Glomerular endothelial cell (primary cell): ENCODE data around the gene CORT. TPM values are rescaled to one million over a fixed set of nuclear protein-coding genes. Genes with fewer than 3 reads are reported as not detected.
"Not testable (repeated sequence)": the region's sequence is repeated elsewhere in the genome, so short reads cannot be mapped to it uniquely, and the experiment has no call there.

Experiments used
- DNase-seq: peaks from one replicate; pipeline ENCODE4 v3.0.0-alpha.2; 2011; ENCODE audit warnings: low read depth, low spot score; ENCODE audit errors: extremely low read depth
- total RNA-seq: library from RNA; depleted of rRNA; stranded (reverse); fragments of >200 nt; gene quantifications from 2 replicates; pipeline ENCODE4 v1.2.3, GENCODE V29; 2015

Gene CORT
- total RNA-seq, 1 donor from 2014 or later = not detected

GRCh38 chr1:10437052-10437451 is 12.8 kb upstream of the CORT start:
- DNase-seq = no peak

GRCh38 chr1:10438677-10439163 is 11.1 kb upstream of the CORT start:
- DNase-seq = no peak

- DNase-seq = no peak
Observed at GRCh38 chr1:10440305-10440704, 9.5 kb upstream of the CORT start.

GRCh38 chr1:10440794-10441193 is 9.0 kb upstream of the CORT start:
- DNase-seq = no peak

GRCh38 chr1:10444248-10444647 is 5.6 kb upstream of the CORT start:
- DNase-seq = no peak

GRCh38 chr1:10444795-10445397 is 4.9 kb upstream of the CORT start:
- no peak for DNase-seq

GRCh38 chr1:10446790-10447422 is 2.9 kb upstream of the CORT start:
- DNase-seq = no peak

GRCh38 chr1:10450156-10450814 is 454 bp downstream of the CORT start:
- DNase-seq = no peak

GRCh38 chr1:10450836-10451235 is 1.0 kb downstream of the CORT start:
- DNase-seq = no peak

- DNase-seq = no peak
Observed at GRCh38 chr1:10451287-10451686, 1.5 kb downstream of the CORT start.

- no peak for DNase-seq
Observed at GRCh38 chr1:10456048-10456447, 6.2 kb downstream of the CORT start.

- DNase-seq = no peak
Observed at GRCh38 chr1:10456661-10457060, 6.8 kb downstream of the CORT start.

GRCh38 chr1:10457462-10457861 is 7.6 kb downstream of the CORT start:
- not testable (repeated sequence) for DNase-seq

- no peak for DNase-seq
Observed at GRCh38 chr1:10457875-10458274, 8.0 kb downstream of the CORT start.

GRCh38 chr1:10459184-10459583 is 9.4 kb downstream of the CORT start:
- no peak for DNase-seq

- no peak for DNase-seq
Observed at GRCh38 chr1:10467078-10467477, 17.2 kb downstream of the CORT start.

GRCh38 chr1:10470043-10470442 is 20.2 kb downstream of the CORT start:
- no peak for DNase-seq

GRCh38 chr1:10471411-10472219 is 21.8 kb downstream of the CORT start:
- no peak for DNase-seq

- peak; percentile 80 for DNase-seq
Observed at GRCh38 chr1:10472220-10473144, 22.7 kb downstream of the CORT start, which contains the start of gene DFFA. TSS of gene DFFA (minus strand) at chr1:10472529. CDS start at chr1:10472458, 71 bp downstream.

GRCh38 chr1:10473145-10473765 is 23.4 kb downstream of the CORT start:
- DNase-seq = no peak
